Nucleus accumbens (tissue), 56 donors: ENCODE measurements around the gene DCAF15.
"Not testable (repeated sequence)": the region's sequence is repeated elsewhere in the genome, so short reads cannot be mapped to it uniquely, and the experiment has no call there.

ENCODE experiments used
- DNase-seq, 56 donors: peaks; one replicate each; lab custom pipeline; 2025; lab: John Stamatoyannopoulos, UW

The DCAF15 gene

DNA sequence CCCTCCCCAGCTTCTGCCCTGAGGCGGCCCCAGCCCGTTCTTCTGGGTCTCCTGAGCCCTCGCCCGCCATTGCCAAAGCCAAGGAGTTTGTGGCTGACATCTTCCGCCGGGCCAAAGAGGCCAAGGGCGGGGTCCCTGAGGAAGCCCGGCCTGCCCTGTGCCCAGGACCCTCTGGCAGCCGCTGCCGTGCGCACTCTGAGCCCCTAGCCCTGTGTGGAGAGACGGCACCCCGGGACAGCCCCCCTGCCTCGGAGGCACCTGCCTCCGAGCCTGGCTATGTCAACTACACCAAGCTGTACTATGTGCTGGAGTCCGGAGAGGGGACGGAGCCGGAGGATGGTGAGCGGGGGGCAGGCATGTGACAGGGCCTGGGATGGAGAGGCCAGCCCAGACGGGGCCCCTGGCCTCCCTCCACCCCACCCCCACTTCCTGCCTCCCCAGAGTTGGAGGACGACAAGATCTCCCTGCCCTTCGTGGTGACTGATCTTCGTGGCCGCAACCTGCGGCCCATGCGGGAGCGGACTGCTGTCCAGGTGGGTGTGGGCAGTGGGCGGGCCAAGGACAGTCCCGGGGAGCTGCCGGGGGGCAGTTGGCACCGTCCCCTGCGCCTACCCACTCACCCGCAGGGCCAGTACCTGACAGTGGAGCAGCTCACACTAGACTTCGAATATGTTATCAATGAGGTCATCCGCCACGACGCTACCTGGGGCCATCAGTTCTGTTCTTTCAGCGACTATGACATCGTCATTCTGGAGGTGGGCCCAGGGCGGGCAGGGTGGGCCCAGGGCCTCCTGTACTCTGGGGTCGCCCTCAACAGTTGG, 7.0 kb downstream of the DCAF15 start:
- DNase-seq = no peak

DNA sequence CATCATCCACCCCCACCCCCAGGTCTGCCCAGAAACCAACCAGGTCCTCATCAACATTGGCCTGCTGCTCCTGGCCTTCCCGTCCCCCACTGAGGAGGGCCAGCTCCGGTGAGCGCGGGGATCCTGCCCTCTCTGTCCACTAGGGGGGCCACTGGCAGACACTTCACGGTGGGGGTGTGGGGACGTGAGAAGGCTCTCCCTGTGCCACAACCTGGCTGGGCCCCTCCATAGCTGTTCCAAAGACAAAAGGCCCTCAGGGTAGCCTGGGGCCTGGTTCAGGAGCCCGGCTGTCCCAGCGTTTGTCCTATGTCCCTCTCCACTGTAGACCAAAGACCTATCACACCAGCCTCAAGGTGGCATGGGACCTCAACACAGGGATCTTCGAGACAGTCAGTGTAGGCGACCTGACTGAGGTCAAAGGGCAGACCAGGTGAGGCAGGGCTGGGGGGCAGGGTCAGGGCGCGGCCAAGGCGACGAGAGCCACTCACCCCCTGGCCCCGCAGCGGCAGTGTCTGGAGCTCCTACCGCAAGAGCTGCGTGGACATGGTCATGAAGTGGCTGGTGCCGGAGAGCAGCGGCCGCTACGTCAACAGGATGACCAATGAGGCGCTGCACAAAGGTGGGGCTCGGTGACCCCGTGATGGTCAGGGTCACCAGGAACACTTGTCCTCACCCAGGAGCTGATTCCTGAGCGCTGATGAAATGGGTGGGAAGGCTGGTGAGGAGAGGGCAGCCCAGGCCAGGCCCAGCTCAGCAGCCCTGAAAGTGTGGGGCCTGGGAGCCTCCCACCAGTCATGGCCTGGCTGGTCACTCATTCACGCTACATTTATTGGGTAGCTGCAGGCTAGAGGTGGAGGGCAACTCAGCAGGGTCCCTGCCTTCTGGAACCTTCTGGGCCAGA, 7.9 kb downstream of the DCAF15 start:
- no peak for DNase-seq

GRCh38 chr19:13960863-13961784, 8.8 kb downstream of the DCAF15 start:
- no peak for DNase-seq

- DNase-seq = peak in 1 of 56 donors; percentile 9
These were observed 9.8 kb downstream of the DCAF15 start for GRCh38 chr19:13961826-13962698.

DNA sequence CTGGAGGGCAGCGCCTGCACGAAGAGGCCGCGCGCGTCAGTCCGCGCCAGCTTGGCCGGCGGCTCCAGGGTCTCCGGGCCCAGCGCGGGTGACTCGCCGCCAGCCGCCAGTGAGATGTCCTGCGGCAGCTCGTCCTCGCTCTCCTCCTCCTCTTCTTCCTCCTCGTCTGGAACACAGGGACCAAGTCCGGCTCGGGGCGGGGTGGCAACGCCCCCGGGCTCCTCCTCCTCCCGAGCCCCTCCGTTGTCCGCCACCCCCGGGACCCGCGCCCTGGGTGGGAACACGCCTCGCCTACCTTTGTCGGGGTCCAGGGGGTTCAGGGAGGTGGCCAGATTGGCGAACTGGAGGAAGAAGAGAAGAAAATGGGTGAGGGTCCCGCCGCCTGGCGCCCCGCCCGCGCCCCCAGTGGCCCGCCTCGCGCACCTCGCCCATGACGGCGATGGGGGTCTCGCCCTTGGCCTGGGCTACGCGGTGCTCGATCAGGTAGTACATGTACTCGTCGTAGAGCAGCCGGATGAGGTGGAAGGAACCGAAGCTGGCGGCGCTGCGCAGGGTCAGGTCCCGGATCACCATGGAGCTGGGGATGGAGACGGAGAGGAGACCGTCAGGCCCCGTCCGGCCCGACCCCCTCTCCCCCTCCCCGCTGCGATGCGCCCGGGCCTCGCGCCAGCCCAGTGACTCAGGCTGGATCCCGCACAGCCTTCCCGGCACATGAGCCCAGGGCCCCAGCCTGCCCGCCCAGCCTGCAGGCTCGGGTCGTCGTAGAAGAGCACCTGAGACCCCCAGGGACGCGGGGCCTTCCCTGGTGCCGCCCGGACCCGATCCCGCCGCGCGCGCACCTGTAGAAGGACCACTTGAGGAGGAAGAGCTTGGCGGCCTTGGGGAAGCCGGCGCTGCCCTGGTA, 10.6 kb downstream of the DCAF15 start:
- DNase-seq = no peak

GRCh38 chr19:13963603-13964105, 11.3 kb downstream of the DCAF15 start:
- no peak for DNase-seq

DNA sequence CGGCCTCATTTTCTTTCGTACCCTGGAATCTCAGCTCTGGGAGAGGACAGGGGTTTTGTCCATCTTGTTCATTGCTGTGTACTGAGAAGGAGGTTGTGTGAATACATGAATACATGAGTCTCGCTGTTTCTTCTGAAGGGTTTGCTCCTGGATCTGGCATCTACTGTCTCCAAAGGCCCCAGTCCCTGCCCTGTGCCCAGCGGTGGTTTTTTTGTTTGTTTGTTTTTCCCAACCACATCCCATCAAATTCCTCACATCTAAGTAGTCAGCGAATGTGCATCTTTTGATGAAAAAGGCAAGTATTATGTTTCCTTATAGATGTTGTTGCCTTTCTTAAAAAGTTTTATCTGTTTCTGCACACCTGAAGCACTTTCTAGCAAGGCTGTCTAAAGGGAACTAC, 12.5 kb downstream of the DCAF15 start:
- no peak for DNase-seq

DNA sequence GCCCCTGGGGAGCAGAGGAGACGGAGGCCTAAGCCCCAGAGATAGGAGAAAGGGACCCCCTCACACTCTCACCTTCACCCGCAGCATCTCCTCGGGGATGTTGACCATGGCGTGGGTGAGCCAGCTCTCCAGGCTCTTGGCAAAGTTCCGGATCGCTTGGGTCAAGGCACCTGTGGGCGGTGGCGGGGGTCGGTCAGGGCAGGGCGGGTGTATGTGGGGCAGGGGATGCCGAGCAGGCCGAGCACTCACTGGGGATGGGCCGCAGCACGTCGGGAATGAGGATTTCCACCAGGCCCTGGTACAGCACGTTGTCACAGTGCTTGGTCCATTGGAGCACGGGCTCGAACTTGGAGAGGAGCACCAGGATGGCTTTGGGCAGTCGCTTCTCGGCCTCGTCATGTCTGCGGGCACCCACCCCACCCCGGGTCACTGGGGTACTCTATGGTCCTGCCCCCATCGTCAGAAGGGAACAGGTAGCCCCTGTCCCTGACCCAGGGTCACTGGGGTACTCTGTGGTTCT, 13.1 kb downstream of the DCAF15 start:
- DNase-seq = no peak

GRCh38 chr19:13965926-13966683, 13.8 kb downstream of the DCAF15 start:
- no peak for DNase-seq

DNA sequence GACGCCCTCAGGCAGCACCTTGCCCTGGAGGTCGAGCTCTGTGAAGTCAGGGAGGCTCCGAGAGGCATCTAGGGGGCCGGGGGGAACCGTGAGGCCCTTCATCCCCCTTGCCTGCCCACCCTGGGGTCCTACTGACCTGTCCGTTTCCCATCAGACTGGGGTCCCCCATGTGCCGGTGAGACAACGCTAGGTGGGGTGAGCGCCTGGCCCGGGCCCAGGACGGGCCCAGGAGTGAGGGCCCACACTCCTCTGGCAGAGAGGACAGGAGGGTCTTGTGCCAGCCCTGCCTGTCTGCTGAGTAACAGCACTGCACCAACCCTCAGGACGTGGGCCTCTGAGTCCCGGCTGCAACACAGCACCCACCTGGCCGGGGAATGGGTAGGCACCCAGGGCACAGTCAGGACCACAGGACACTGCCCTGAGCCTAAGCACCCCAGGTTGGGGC, 14.4 kb downstream of the DCAF15 start:
- DNase-seq = no peak

GRCh38 chr19:13967206-13967605, 14.9 kb downstream of the DCAF15 start:
- not testable (repeated sequence) for DNase-seq

DNA sequence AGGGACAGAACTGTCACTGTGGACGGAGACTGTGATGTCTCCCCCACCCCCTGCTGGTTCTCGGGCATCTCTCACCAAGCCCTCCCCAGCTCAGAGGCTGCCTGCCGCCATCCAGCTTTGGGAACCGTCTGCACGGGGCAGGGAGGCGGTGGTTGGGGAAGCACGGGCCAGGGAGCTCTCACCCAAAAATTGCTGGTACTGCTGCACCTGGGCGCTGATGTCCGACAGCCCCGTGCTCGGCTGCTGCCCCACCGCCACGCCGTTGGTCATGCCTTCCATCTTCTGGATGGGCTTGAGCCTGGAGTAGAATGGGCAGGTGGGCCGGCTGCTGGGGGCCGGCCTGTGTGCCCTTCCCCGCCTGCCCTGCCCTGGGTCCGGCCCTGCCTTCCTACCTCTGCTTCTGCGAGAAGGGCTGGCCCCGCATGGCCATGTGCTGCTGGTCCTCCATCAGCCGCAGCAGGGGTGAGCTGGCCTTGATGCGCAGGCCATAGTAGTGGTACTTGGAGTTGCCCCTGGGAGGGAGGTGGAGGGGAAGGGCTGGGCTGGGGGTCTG, 16.1 kb downstream of the DCAF15 start:
- no peak for DNase-seq

DNA sequence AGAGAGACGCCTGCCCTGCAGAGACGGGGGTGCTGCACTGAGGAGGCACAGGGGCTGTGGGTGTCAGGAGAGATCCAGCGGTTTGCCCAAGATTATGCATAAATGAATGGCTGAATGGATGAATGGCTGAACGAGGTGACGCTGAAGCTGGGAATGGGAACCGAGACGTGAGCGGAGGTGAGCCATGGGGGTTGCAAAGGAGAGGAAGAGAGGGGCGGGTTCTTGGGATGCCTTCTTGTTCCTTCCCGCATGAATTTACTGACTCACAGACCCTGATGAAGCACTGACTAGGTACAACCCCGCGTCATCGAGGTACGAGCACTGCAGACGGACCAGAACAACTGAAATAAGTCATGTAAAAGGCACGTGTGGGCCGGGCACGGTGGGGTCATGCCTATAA, 16.7 kb downstream of the DCAF15 start:
- DNase-seq = peak in 13 of 56 donors; percentile 7 to 61 (median 26)

GRCh38 chr19:13969897-13970296, 17.6 kb downstream of the DCAF15 start:
- no peak for DNase-seq

GRCh38 chr19:13971868-13972267, 19.6 kb downstream of the DCAF15 start:
- DNase-seq = not testable (repeated sequence)

GRCh38 chr19:13972368-13973155, 20.3 kb downstream of the DCAF15 start:
- no peak for DNase-seq
